Immature natural killer cell (primary cell): ENCODE results near the gene PNPLA1. TPM values are rescaled to one million over a fixed set of nuclear protein-coding genes. Genes with fewer than 3 reads are reported as not detected.

Experiments
- DNase-seq, 3 donors: peaks; one replicate each; pipeline ENCODE4 v3.0.0; 2022; ENCODE audit warnings: mixed read lengths in 1 of 3
- H3K27ac Mint-ChIP-seq, 6 donors: one replicate each; pipeline ENCODE4 v1.8.0; 2020; ENCODE audit warnings: mixed read lengths in 6 of 6, mild to moderate bottlenecking in 5 of 6, inconsistent platforms in 4 of 6, moderate library complexity in 3 of 6
- H3K27me3 Mint-ChIP-seq, 3 donors: one replicate each; pipeline ENCODE4 v1.8.0; 2020 to 2021; ENCODE audit warnings: low read depth in 3 of 3, mild to moderate bottlenecking in 3 of 3, mixed read lengths in 3 of 3, moderate library complexity in 3 of 3, inconsistent platforms in 1 of 3
- H3K36me3 Mint-ChIP-seq, 3 donors: one replicate each; pipeline ENCODE4 v1.8.0; 2020; ENCODE audit warnings: mixed read lengths in 3 of 3, inconsistent platforms in 2 of 3, mild to moderate bottlenecking in 2 of 3
- H3K4me1 Mint-ChIP-seq, 2 donors: one replicate each; pipeline ENCODE4 v1.8.0; 2020; ENCODE audit warnings: inconsistent platforms in 2 of 2, mild to moderate bottlenecking in 2 of 2, mixed read lengths in 2 of 2, moderate library complexity in 1 of 2
- H3K4me3 Mint-ChIP-seq, 5 donors: one replicate each; pipeline ENCODE4 v1.8.0; 2020; ENCODE audit warnings: mild to moderate bottlenecking in 5 of 5, mixed read lengths in 5 of 5, inconsistent platforms in 3 of 5, moderate library complexity in 3 of 5
- H3K9me3 Mint-ChIP-seq, 6 donors: one replicate each; pipeline ENCODE4 v1.8.0; 2020; ENCODE audit warnings: mild to moderate bottlenecking in 6 of 6, mixed read lengths in 6 of 6, inconsistent platforms in 4 of 6, moderate library complexity in 3 of 6
- polyA plus RNA-seq, 3 donors: library from polyadenylated mRNA; unstranded; fragments of 300-500 nt; fragmentation: Illumina TruSeq; gene quantifications; one replicate each; pipeline ENCODE4 v1.2.3, GENCODE V29; 2021

The PNPLA1 gene
- polyA plus RNA-seq, 3 donors from 2014 or later = not detected

DNA sequence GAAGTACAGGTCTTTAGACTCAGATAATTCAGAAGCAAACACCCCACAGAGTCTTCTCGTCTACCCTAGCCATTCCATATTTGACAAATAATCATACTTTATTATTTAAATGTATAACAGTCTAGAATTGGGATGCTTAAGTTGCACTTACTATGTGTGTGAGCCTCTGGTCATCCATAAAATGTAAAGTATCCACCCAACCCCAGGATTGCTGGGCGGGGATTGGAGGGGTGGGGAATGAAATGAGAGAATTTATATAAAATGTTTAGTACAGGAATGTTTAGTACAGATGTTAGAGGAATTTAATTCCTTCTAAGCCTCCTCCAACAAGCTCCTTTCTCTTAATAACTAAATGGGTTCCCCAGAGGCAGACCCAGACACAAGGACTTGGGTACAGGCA lies 50.0 kb downstream of the PNPLA1 start:
- no peak overlapping the region for H3K27ac Mint-ChIP-seq
- H3K9me3 Mint-ChIP-seq = no peaks in the 10 kb centered on the region
- H3K4me1 Mint-ChIP-seq = no peaks in the 10 kb centered on the region
- no peaks in the 10 kb centered on the region for H3K36me3 Mint-ChIP-seq
- no peak for DNase-seq
- no peak overlapping the region for H3K4me3 Mint-ChIP-seq
- peaks cover 0 to 2% (median 2%) of the 10 kb centered on the region in 3 donors for H3K27me3 Mint-ChIP-seq

DNA sequence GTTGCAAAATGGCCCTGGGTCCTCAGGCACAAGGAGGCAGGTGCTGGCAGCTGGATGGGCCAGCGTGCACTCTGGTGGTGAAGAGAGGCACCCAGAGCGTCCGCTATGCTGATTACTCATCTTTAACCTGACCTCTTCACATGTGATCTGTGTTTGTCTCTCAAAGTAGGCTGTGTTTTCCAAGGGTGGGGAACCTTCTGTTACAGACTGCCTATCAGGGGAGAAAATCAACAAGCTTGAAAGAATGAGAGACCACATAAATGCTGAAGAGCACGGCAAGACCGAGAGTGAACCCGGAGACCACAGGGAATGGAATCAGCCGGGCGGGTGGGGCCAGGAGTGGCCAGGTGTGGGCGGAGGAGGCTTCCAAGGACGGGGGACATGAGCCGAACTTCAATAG lies 50.6 kb downstream of the PNPLA1 start:
- H3K4me3 Mint-ChIP-seq = no peak overlapping the region
- H3K36me3 Mint-ChIP-seq = no peaks in the 10 kb centered on the region
- H3K9me3 Mint-ChIP-seq = no peaks in the 10 kb centered on the region
- H3K4me1 Mint-ChIP-seq = no peaks in the 10 kb centered on the region
- no peak for DNase-seq
- H3K27ac Mint-ChIP-seq = no peak overlapping the region
- H3K27me3 Mint-ChIP-seq = peaks cover under 1 to 2% (median 2%) of the 10 kb centered on the region in 3 donors

DNA sequence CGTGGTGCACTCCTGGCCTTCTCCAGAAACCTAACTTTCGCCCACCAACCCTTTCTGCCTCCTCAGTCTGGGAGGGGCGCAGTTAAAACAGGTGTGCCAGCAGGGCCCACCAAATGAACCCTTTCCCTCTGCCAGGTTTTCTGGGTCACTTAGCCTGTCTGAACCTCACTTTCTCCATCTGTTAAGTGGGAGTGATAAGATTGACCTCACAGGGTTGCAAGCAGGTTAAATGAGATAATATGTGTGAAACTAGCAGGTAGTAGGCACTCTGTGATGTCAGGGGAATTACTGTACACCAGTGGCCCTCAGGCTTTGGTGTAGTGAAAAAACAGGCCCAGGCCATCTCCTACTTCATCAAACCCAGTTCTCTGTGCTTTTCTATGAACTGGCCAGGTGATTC lies 52.7 kb downstream of the PNPLA1 start:
- peaks cover 0 to 2% (median 2%) of the 10 kb centered on the region in 3 donors for H3K27me3 Mint-ChIP-seq

DNA sequence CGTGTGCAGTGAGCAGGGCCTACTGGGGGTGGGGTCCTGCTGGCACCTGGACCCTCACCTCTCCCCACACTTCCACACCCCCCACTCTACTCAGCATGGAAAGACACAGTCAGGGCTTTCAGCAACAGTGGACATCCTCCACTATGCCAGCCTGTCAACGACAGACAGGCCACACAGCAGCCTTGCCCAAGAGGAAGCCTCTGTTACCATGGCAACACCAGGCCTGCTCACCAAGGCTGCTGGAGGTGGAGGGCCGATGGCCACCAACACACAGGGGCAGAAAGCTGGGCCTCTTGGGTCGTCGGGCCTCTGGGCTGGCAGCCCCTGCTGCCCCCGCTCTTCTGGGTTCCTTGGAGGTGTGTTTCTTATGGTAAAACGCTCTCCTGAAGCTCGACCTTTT lies 53.2 kb downstream of the PNPLA1 start:
- H3K4me1 Mint-ChIP-seq = no peaks in the 10 kb centered on the region
- DNase-seq = no peak
- H3K36me3 Mint-ChIP-seq = no peaks in the 10 kb centered on the region
- peaks cover 0 to 2% (median 2%) of the 10 kb centered on the region in 3 donors for H3K27me3 Mint-ChIP-seq
- no peaks in the 10 kb centered on the region for H3K9me3 Mint-ChIP-seq
- no peak overlapping the region for H3K27ac Mint-ChIP-seq
- no peak overlapping the region for H3K4me3 Mint-ChIP-seq

More for the DNA sequence above, 52.7 kb downstream of the PNPLA1 start:
- no peak overlapping the region for H3K4me3 Mint-ChIP-seq
- H3K9me3 Mint-ChIP-seq = no peaks in the 10 kb centered on the region
- no peak overlapping the region for H3K27ac Mint-ChIP-seq
- no peak for DNase-seq
- H3K4me1 Mint-ChIP-seq = no peaks in the 10 kb centered on the region
- H3K36me3 Mint-ChIP-seq = no peaks in the 10 kb centered on the region

DNA sequence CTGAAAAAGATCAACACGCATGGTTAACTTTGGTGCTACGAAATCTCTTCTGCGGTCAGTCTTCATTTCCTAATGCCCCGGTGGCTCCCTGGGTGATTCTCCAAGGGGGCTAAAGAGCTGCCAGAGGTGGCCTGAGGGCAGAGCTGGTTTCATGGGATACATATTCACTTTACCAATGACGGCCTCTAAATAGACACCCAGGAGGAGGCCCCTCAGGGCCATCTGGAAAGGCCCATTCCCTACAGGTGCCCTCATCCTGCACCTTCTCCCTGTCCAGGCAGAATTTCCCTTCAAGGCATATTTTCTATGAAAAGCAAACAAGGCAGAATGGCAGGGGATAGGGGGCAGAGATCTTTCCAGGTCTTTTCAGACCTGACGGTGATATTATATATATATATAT lies 54.3 kb downstream of the PNPLA1 start:
- no peak overlapping the region for H3K4me3 Mint-ChIP-seq
- no peaks in the 10 kb centered on the region for H3K4me1 Mint-ChIP-seq
- H3K36me3 Mint-ChIP-seq = no peaks in the 10 kb centered on the region
- H3K27me3 Mint-ChIP-seq = peaks cover 0 to 6% (median 2%) of the 10 kb centered on the region in 3 donors
- H3K9me3 Mint-ChIP-seq = no peaks in the 10 kb centered on the region
- H3K27ac Mint-ChIP-seq = no peak overlapping the region
- no peak for DNase-seq

DNA sequence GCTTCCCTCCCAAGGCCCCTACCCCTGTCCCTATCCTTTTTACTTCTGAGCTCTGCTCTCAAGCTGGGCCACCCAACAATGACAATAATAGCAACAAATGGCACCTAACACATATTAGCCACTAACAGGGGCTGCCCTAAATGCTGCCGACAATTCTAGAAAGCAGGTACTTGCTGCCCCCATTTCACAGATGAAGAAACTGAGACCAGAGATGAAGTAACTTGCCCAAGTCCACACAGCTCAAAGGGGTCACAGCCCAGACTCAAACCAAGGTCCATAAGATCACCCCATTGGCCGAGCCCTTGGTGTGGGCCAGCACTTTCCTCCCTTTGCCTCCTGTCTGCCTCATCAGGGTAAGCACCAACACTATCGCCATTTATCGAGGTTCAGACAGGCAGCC lies 54.9 kb downstream of the PNPLA1 start:
- H3K4me1 Mint-ChIP-seq = no peaks in the 10 kb centered on the region
- no peaks in the 10 kb centered on the region for H3K9me3 Mint-ChIP-seq
- no peaks in the 10 kb centered on the region for H3K36me3 Mint-ChIP-seq
- peaks cover 0 to 6% (median 2%) of the 10 kb centered on the region in 3 donors for H3K27me3 Mint-ChIP-seq
- no peak overlapping the region for H3K27ac Mint-ChIP-seq
- no peak overlapping the region for H3K4me3 Mint-ChIP-seq
- no peak for DNase-seq

DNA sequence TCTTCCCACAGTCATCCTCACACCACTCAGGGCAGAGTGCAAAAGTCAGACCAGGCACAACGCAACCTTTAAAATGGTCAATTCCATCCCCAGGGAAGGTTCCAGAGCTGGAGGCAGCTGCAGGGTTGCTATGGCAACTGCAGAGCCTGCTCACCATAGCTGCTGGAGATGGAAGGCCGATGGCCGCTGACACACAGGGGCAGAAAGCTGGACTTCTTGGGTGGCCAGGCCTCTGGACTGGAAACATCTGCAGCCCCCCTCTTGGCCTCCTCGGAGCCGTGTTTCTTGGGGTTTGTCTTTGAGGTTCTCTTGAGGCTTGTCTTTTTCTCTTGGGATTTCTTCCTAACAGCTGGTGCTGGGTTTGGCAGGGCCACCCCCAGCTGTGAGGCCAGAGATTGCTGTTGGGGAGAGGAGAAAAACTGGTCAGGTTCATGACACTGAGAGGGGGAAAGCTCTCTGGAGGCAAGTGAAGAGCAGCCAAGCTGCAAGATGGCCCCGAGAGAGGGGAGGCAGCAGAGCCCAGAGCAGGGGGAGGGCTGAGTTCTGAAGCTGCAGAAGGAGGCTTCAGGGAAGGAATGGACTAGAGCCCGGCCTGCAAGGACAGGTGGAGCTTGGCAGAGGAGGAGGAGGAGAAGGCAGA lies 56.6 kb downstream of the PNPLA1 start:
- Mint-ChIP-seq H3K4me1 (no peaks in the 10 kb centered on the region), H3K27me3 (peaks cover 1 to 5% (median 2%) of the 10 kb centered on the region in 3 donors), H3K36me3 (no peaks in the 10 kb centered on the region), H3K9me3 (no peaks in the 10 kb centered on the region), H3K4me3 (no peak overlapping the region), H3K27ac (no peak overlapping the region)
- DNase-seq = no peak

DNA sequence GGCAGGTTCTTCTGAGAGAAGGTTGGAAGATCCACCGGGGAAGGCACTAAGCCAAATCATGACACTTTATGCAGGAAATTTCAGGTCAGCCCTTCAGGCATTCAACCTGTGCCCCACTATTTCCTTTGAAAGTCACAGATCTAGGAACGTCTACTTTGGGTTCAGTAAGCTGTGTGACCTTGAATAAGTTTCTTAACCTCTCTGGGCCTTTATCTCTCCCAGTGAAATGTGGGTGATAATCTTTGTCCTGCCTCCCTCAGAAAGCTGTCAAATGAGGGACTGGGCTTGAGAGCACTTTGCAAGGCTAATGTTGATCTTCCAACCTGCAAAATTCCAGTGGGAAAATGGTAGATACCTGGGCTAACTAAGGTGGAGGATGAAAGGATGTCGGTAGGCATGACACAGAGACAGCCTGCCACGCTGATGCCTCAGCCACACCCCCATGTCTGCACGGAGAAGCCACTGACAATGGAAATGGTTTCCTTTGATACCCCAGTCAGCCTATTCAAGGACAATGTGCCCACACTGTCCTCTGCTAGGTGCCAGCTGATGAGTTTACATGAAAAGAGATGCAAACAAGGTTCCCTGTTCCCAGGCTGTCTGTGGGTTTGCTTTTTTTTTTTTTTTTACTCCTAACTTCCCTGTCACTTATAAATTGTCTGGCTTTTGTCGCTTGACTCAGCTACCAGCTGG lies 57.5 kb downstream of the PNPLA1 start:
- H3K4me3 Mint-ChIP-seq = no peak overlapping the region
- H3K4me1 Mint-ChIP-seq = no peaks in the 10 kb centered on the region

DNA sequence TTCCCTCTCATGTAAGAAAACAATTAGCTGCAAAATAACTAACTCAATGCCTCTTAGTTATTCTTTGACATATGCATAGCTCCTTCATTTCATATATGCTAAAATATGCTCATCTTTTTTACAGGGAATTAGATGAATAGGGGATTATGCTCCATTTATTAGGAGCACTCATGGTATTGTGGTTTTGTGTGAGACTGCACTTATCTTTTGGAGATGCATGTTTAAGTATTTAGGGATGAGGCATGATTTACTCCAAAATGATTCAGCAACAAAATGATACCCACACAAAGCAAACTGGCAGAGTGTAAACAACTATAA lies 58.0 kb downstream of the PNPLA1 start:
- H3K36me3 Mint-ChIP-seq = no peaks in the 10 kb centered on the region
- H3K4me3 Mint-ChIP-seq = no peak overlapping the region
- no peaks in the 10 kb centered on the region for H3K9me3 Mint-ChIP-seq
- H3K27me3 Mint-ChIP-seq = peaks cover 1 to 6% (median 2%) of the 10 kb centered on the region in 3 donors
- no peak for DNase-seq
- no peak overlapping the region for H3K27ac Mint-ChIP-seq
- no peaks in the 10 kb centered on the region for H3K4me1 Mint-ChIP-seq

More for the DNA sequence above, 57.5 kb downstream of the PNPLA1 start:
- H3K9me3 Mint-ChIP-seq = no peaks in the 10 kb centered on the region
- no peak for DNase-seq
- no peaks in the 10 kb centered on the region for H3K36me3 Mint-ChIP-seq
- peaks cover 1 to 6% (median 2%) of the 10 kb centered on the region in 3 donors for H3K27me3 Mint-ChIP-seq
- H3K27ac Mint-ChIP-seq = no peak overlapping the region

DNA sequence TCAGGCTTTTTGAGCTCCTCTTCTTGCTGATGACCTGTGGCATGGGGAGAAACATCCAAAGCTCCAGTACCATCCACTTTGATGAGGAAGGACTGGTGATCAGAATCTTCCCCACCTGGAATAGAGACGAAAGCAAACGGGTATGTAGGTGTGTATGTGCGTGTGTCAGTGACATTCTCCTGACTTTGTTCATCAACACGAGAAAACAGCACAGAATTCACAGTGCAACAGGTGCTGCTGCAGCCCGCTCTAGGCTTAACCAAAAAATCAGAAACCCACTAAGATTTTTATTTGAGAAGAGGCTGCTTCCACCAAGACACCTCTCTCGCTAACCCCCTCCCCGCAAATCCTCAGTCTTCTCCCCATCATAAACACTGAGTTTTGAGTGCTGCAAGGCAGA lies 58.7 kb downstream of the PNPLA1 start:
- no peak overlapping the region for H3K4me3 Mint-ChIP-seq
- no peaks in the 10 kb centered on the region for H3K4me1 Mint-ChIP-seq
- no peak overlapping the region for H3K27ac Mint-ChIP-seq
- H3K36me3 Mint-ChIP-seq = no peaks in the 10 kb centered on the region
- DNase-seq = no peak
- H3K27me3 Mint-ChIP-seq = peaks cover 1 to 6% (median 2%) of the 10 kb centered on the region in 3 donors
- no peaks in the 10 kb centered on the region for H3K9me3 Mint-ChIP-seq

DNA sequence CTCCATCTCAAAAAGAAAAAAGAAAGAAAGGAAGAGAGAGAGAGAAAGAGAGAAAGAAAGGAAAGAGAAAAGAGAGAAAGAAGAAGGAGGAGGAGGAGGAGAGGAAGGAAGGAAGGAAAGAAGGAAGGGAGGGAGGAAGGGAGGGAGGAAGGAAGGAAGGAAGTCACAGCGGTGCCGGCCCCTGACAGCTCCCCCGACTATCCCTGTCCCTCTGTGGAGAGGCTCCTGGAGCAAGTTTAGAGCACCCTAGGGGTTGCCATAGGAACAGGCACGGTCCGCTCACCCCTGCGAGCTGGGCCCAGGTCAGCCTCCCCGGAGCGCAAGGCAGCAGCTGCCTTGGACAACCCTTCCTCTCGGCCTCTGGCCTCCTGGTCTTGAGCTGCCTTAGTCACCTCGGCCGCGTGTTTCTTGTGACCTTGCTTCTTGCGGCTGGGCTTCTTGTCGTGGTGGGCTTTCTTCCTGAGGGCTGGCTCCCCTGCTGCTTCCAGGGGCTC lies 60.0 kb downstream of the PNPLA1 start:
- Mint-ChIP-seq H3K27ac (no peak overlapping the region), H3K4me1 (no peaks in the 10 kb centered on the region), H3K9me3 (no peaks in the 10 kb centered on the region), H3K36me3 (no peaks in the 10 kb centered on the region), H3K27me3 (peaks cover 1 to 9% (median 2%) of the 10 kb centered on the region in 3 donors), H3K4me3 (no peak overlapping the region)
- no peak for DNase-seq

DNA sequence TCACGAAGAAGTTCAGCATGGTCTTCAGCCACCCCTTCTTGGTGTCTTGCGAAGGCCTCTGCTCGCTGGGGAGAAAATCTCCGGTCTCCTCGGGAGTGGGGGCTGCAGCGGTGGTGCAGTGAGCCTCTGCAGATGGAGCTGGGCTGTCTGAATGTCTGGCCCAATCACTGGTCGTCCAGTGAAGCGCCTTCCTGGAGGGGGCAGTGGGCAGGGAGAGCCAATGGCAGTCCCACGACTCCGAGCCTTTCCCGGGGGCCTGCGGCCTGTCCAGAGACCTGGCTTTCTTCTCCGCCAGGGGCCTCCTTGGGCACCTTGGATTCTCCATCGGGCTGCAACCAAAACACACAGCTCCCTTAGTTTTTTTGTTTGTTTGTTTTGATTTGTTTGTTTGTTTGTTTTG lies 60.5 kb downstream of the PNPLA1 start:
- no peaks in the 10 kb centered on the region for H3K4me1 Mint-ChIP-seq
- H3K9me3 Mint-ChIP-seq = no peaks in the 10 kb centered on the region
- no peak overlapping the region for H3K4me3 Mint-ChIP-seq
- no peak overlapping the region for H3K27ac Mint-ChIP-seq
- no peak for DNase-seq
- peaks cover 4 to 9% (median 4%) of the 10 kb centered on the region in 3 donors for H3K27me3 Mint-ChIP-seq
- H3K36me3 Mint-ChIP-seq = no peaks in the 10 kb centered on the region

DNA sequence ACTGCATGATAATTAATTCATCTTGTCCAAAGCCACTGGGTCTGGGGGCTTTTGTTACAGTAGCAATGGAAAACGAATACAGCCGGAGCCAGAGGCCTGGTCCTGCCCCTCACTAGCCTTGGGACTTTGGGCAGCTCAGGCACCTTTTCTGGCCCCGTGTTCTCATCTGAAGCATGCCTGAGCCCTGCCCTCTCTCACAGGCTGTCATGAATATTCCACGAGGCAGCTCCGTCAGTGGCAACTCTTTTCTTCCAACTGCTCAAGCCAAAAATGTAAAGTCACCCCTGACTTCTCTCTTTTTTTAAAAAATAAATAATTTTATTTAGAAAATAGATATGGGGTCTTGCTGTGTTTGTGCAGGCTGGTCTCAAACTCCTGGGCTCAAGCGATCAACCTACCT lies 61.5 kb downstream of the PNPLA1 start:
- Mint-ChIP-seq H3K27me3 (peaks cover 3 to 11% (median 9%) of the 10 kb centered on the region in 3 donors), H3K4me3 (no peak overlapping the region), H3K9me3 (no peaks in the 10 kb centered on the region), H3K36me3 (no peaks in the 10 kb centered on the region), H3K4me1 (no peaks in the 10 kb centered on the region), H3K27ac (no peak overlapping the region)
- no peak for DNase-seq

DNA sequence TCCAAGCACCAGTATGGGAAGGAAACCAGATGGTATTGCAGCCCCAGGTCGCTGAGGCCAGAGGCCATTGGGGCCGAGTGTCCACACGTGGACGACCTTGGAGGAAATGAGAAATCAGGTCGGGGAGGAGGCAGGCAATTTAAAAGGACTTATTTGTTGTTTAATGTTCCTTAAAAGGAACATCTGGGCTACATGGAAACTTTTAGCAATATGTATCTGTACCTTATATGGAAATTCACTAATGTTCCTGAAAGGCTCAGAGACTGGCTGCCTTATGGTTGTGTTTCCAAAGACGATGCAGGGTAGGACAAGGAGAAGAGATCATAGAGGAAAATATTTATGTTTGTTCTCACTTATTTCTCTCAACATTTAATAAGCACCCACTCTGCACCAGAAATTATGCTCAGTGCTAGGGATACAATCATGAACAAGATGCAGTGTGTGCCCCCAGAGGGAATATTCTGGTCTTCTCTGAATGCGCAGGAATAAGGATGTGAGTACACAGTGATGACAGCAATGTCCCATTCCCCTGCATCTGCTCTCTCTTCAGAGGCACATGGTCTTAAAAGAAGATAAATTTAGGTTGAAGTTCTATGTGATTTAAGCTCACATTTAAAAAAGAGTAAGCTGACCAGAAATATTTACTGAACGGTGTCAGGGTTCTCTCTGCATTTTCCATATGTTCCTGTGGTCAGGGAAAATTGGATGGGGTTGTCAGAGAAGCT lies 63.5 kb downstream of the PNPLA1 start:
- H3K36me3 Mint-ChIP-seq = no peaks in the 10 kb centered on the region
- no peak overlapping the region for H3K4me3 Mint-ChIP-seq
- no peak for DNase-seq
- H3K27ac Mint-ChIP-seq = no peak overlapping the region
- peaks cover 3 to 12% (median 11%) of the 10 kb centered on the region in 3 donors for H3K27me3 Mint-ChIP-seq
- no peaks in the 10 kb centered on the region for H3K9me3 Mint-ChIP-seq
- H3K4me1 Mint-ChIP-seq = peaks cover 3 to 7% of the 10 kb centered on the region in 2 donors
